ENCODE data around the gene ACY1.
"Not testable (repeated sequence)": the region's sequence is repeated elsewhere in the genome, so short reads cannot be mapped to it uniquely, and the experiment has no call there.

Gene ACY1

DNA sequence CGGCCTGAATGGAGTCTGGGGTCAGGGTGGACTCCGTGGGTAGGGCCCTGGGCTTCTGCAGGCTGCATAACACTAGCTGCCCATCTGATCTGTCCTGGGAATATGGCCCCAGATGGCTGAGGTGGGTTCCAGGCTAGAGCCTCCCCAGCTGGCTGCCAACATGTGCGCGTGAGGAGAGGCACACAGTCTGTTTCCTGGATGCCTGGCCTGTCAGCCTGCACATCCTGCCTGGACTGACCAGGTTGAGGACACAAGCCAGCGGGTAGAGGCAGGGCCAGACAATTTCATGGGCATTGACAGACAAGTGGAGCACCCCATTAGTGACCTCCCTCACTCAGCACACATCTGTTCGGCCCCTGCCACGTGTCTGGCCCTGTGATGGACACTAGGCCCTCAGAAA is 42.1 kb downstream of the ACY1 start:
- no peak for DNase-seq (ENCODE audit: low spot score)

DNA sequence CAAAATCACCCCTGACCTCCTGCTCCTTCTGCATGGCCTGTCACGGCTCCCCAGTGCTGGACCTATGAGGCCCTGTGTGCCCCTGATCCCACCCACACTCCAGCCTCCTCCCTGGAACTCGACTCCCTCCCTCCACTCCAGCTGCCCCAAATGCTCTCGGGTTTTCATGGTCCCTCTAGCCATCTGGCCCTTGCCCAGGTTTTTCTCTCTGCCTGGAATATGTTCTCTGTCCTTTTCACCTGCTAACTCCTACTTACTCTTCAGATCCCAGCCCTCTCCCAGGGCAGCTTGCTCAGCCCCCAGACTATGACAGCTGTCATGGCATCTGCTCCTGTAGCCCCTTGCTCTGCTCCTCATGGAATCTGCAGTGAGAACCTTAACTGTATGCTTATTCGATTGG is 42.7 kb downstream of the ACY1 start:
- peak; percentile 65 for DNase-seq (ENCODE audit: low spot score)

GRCh38 chr3:52028572-52028971 is 45.2 kb downstream of the ACY1 start:
- DNase-seq (ENCODE audit: low spot score) = peak; percentile 90

DNA sequence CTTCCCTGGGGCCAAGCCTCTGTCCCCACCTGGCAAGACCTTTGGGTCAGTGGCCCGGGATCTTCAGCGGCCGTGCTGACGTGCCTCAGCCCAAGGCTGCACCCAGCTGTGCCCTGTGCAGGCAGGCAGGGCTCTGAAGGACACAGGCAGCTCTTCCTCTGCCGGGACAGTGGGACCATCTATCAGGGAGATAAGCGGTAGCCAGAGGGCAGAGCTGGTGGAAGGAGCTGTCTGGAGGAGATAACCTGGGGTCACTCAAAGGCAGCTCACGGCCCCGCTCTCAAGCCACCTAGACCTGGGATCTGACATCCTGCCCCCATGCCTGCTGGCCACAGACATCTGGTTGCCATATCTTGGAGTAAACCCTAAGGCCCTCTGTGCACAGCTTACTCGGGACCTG is 45.7 kb downstream of the ACY1 start:
- DNase-seq (ENCODE audit: low spot score) = no peak

DNA sequence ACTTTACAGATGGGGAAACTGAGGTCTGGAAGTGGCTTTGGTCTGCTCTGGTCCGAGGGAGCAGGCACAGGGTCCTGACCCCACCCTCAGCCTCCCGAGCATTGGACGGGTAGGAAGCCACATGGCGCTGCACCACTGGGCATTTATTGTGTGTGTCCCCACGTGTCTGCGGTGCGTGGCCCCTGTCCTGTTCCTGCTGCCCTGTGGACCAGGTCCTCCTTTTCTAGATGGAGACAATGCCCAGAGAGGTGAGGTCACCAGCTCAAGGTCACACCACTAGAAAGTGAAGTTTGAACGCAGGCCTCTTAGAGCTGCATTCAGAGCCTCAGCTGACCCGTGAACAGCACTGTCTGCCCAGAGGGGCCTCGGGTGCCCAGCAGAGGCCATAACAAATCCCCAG is 46.2 kb downstream of the ACY1 start:
- DNase-seq (ENCODE audit: low spot score) = no peak

- no peak for DNase-seq (ENCODE audit: low spot score)
These were observed 47.5 kb downstream of the ACY1 start for GRCh38 chr3:52030714-52031310.

- no peak for DNase-seq (ENCODE audit: low spot score)
These were observed 48.6 kb downstream of the ACY1 start for GRCh38 chr3:52031896-52032295.

DNA sequence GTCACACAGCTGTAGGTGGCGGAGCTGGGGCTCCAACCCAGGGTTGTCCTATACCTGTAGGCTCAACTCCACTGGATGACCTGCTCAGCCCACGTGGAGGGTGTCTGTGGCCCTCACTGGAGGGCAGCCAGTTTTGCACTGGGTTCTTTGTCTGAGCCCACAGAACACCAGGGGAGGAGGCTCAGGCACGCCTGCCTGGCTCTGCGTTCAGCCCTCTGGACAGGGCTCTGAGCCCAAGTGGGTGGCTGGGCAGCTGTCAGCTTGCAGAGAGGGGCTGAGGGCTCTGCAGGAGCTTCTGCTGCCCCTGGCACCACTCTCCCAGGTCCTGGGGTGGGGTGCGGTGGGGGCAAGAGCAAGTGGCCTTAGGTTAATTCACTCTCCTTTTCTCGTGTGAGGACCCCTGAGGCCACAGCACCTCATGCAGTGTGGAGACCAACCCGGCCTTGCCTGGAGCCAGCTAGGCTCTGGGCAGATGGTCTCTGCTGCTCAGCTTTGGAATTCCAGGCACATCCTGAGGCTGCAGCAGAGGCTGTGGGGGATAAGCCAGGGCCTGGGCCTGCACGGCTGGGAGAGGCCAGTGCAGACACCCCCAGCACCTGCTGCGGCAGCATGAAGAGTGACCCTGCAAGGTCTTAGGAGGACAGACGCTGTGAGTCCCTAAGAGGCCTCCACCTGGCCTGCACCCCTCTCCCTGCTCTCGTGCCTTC is 49.5 kb downstream of the ACY1 start:
- DNase-seq (ENCODE audit: low spot score) = no peak

GRCh38 chr3:52033748-52034147 is 50.4 kb downstream of the ACY1 start:
- not testable (repeated sequence) for DNase-seq (ENCODE audit: low spot score)

- DNase-seq (ENCODE audit: low spot score) = no peak
These were observed 50.9 kb downstream of the ACY1 start for GRCh38 chr3:52034212-52034611.

- DNase-seq (ENCODE audit: low spot score) = no peak
These were observed 51.3 kb downstream of the ACY1 start for GRCh38 chr3:52034651-52035050.

- DNase-seq (ENCODE audit: low spot score) = peak; percentile 75
These were observed 52.9 kb downstream of the ACY1 start for GRCh38 chr3:52036222-52036694.

DNA sequence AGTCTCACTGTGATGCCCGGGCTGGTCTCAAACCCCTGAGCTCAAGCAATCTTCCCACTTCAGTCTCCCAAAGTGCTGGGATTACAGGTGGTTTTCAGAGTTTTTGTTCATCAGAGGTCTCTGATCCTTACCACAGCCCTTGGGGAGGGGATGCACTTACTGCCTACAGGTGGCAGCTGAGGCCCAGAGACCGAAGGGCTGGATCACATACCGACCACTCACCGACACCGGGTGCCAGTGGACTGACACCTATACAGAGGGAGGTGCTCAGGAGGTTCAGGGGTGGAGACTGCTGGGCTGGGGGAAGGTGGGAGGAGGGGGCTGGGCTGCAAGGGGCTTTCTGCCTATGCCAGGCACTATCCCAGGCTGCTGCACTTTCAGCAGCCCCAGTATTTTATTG is 53.5 kb downstream of the ACY1 start:
- DNase-seq (ENCODE audit: low spot score) = no peak

DNA sequence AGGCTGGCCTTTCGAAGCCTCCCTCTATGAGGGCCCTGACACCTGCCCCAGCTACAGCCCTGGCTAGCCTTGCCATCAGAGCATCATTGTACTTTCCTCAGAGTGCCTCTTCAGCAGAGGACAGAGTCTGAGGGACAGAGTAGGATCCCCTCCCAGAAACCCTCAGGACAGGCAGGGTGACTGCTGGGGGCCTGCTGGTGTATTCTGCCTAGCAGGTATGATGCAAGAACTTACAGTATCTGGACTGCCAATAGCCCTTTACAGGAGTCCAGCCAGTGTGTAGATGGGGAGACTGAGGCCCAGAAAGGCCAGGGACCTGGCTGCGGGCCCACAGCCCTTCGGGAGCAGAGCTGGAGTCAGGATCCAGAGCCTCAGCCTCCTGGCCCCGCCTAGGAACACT is 54.0 kb downstream of the ACY1 start:
- DNase-seq (ENCODE audit: low spot score) = no peak

GRCh38 chr3:52038227-52038626 is 54.9 kb downstream of the ACY1 start:
- DNase-seq (ENCODE audit: low spot score) = no peak

Measured in cerebellar cortex (tissue), 1 donor.